ENCODE data around the gene NCAPG2. TPM values are rescaled to one million over a fixed set of nuclear protein-coding genes. Genes with fewer than 3 reads are reported as not detected.

NCAPG2 gene
- total RNA-seq, 1 donor, result 17.7 TPM

DNA sequence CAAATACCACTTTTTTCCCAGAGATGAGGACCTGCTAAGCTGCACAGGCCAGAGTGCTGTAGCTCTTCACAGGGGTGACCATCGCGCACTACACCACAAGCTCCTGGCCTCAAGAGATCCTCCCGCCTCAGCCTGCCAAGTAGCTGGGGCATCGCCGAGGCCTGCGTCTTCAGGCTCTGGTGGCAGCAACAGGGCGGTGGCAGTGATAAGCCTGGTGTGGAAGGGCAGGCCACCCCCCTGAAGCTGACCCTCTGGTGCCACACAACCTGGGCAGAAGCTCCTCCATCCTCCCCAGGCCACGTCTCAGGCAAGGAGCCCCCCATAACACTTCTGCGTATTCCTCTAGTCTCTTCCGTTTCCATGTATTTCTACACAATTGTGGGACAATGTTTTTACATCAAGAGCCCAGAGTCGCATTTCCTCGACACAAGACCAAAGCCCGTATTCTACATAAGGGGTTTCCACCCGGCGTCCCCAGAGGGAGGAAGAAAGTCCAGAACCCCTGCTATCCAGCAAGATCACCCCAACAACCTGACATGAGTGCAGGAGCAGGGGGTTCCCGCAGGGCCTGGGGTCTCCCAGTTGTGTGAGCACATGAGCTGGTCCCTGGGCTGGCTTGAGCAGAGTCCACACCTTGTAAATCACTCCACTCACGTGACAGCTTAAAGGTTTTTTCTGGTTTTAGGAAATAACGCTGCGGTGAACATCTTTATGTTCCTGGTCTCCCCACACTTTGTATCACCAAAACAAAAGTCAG, 37.6 kb upstream of the NCAPG2 start:
- TF ChIP-seq, protein P1, sequence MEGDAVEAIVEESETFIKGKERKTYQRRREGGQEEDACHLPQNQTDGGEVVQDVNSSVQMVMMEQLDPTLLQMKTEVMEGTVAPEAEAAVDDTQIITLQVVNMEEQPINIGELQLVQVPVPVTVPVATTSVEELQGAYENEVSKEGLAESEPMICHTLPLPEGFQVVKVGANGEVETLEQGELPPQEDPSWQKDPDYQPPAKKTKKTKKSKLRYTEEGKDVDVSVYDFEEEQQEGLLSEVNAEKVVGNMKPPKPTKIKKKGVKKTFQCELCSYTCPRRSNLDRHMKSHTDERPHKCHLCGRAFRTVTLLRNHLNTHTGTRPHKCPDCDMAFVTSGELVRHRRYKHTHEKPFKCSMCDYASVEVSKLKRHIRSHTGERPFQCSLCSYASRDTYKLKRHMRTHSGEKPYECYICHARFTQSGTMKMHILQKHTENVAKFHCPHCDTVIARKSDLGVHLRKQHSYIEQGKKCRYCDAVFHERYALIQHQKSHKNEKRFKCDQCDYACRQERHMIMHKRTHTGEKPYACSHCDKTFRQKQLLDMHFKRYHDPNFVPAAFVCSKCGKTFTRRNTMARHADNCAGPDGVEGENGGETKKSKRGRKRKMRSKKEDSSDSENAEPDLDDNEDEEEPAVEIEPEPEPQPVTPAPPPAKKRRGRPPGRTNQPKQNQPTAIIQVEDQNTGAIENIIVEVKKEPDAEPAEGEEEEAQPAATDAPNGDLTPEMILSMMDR (IDR thresholded peaks at IDR 0.05; ENCODE audit: insufficient read depth, low read depth, low read length), result no peak
- H3K4me3 ChIP-seq (ENCODE audit: low read depth, low read length), result no peak overlapping the region
- no peak for DNase-seq (ENCODE audit: low read depth)

DNA sequence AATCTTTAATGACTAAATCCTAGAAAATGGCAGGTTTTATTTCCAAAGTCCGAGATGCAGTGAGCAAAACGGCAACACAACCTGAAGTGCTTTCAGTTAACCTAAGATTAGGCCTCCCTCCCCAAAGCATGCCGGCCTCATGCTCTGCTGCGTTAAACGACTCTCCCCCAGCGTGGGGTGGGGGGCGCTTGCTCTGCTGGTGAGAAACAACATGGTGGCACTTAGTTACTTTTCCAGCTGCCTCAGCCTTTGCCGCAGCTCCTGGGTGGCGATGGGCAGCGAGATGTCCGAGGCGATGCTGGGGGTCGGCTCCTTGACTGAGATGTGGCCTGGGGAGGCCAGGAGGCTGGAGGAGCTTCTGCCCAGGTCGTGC, 36.7 kb upstream of the NCAPG2 start:
- no peak for DNase-seq (ENCODE audit: low read depth)
- TF ChIP-seq, protein P1 (IDR thresholded peaks at IDR 0.05; ENCODE audit: insufficient read depth, low read depth, low read length), result no peak
- no peak overlapping the region for H3K4me3 ChIP-seq (ENCODE audit: low read depth, low read length)

DNA sequence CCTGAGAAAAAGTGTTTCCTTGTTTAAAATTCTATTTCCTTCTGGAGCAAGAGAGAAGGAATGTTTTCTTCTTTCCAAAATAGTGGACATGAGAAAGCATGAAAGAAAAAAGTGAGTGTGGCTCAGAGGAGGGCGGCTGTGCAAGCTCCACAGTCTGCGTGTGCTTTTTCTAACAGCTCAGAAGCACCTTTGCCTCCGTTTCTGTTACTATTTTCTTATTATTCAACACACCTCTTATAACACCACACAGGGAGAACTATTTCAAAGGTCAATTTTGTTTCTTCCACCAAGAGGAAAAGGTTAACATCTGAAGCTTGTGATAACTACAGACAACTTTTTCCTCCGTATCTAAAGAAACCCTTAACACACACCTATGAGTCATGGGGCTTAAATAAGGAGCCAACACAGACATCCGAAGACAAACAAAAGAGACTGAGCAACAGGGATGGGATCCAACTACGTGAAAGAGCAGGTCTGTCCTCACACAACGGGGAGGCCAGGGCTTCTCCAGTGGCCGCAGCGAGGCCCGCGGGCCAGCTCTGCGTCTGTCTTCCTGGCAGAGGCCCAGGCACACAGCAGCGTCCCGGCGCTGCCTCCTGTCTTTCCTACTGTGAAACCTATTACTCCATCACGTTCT, 36.2 kb upstream of the NCAPG2 start:
- H3K4me3 ChIP-seq (ENCODE audit: low read depth, low read length), result no peak overlapping the region

DNA sequence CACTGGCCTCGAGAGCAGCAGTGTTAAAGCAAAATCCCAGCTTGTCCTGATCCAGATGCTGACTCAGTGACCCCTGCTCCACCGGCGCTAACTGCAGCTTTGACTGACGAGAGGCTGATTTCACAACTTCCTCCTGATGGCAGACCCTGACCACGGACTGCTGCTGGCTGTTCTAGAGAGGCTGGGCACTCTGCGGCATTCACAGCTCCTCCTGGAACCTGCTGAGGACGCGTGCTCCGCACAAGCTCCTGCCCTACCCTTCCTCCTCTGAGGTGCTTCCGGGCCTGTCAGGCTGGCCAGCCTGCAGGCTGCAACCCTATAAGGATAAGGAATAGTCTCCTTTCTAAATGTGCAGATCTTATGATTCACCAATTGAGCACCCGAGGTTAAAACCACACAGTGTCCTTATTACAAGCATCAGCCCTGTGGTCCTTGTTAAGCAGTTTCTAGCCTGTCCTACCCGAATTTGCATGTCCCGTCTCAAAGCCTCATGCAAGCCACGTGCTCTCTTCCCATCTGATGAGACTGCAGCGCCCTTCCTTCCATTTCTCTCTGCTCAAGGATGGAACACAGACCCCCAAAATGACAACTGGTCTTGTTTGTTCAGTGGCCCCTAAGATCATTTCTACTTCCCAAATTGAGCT, 35.5 kb upstream of the NCAPG2 start:
- TF ChIP-seq, protein P1 (IDR thresholded peaks at IDR 0.05; ENCODE audit: insufficient read depth, low read depth, low read length), result no peak
- no peak overlapping the region for H3K4me3 ChIP-seq (ENCODE audit: low read depth, low read length)
- DNase-seq (ENCODE audit: low read depth), result peak; percentile 95

More for the DNA sequence above, 36.2 kb upstream of the NCAPG2 start:
- TF ChIP-seq, protein P1 (IDR thresholded peaks at IDR 0.05; ENCODE audit: insufficient read depth, low read depth, low read length), result no peak
- peak; percentile 80 for DNase-seq (ENCODE audit: low read depth)

DNA sequence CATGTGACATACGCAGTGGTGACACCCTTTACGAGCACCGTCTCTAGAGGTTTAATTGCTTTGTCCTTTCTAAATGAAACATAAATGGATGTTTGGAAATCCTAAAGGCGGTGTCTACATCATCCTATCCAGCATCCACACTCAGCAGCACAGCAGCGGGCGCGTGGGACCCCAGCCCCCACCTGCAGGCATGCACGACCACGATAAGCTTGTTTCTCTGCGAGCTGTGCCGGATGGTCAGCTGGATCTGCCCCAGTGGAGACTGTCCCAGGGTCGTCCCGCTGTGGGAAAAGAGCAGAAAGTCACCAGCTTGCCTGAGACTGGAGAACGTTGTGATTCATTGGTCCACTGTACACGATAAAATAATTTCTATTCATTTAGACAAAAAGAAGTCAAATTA, 34.2 kb upstream of the NCAPG2 start:
- TF ChIP-seq, protein P1 (IDR thresholded peaks at IDR 0.05; ENCODE audit: insufficient read depth, low read depth, low read length), result no peak
- no peak for DNase-seq (ENCODE audit: low read depth)
- no peak overlapping the region for H3K4me3 ChIP-seq (ENCODE audit: low read depth, low read length)

DNA sequence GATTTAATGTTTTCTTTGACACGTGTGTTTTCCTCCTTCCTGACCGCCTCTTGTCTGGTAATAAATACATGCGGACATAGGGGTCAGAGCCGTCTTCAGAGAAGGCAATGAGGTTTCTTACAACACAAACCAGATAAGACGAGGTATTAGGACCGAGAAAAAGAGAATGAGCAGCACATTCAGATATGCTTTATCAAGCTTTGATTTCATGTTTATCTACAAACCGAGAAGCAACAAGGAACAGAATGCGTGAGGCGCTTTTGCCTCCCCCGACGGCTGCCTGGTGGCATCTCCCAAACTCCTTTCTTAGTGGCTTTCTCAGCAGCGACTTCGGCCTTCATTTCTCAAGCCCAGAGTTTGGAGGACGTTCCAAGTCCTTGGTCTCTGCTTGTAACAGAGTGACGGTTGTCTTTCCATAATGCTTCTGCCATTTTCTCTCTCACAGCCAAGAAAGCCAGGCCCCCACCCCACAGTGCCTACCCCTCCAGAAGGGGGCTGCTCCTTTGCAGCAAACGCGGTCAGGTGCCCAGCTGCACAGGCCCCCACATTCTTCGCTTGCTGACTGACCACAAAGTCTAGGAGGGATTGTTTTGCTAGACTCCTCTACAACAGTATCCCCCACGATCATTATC, 32.6 kb upstream of the NCAPG2 start:
- TF ChIP-seq, protein P1 (IDR thresholded peaks at IDR 0.05; ENCODE audit: insufficient read depth, low read depth, low read length), result no peak
- H3K4me3 ChIP-seq (ENCODE audit: low read depth, low read length), result no peak overlapping the region
- no peak for DNase-seq (ENCODE audit: low read depth)

All from fibroblast of villous mesenchyme (primary cell).